Body of pancreas (tissue), 4 donors: ENCODE measurements around the gene SPOCK1.

Experiments used
- POLR2A ChIP-seq, 3 donors: fragments of 450-650 bp; IDR thresholded peaks; one replicate each; pipeline ENCODE4 v1.6.1; 2016; ENCODE audit warnings: antibody characterized with exemption in 3 of 3, mild to moderate bottlenecking in 2 of 3
- TF ChIP-seq, protein P1 (sequence below), 7 experiments: fragments of 450-650 bp in 4 of 7; fragments of 200-600 bp in 3 of 7; sonication (generic) in 3 of 7; IDR thresholded peaks; one replicate each; pipeline ENCODE4 v1.5.1; 2016 to 2019; ENCODE audit warnings: antibody characterized with exemption in 7 of 7

DNA sequence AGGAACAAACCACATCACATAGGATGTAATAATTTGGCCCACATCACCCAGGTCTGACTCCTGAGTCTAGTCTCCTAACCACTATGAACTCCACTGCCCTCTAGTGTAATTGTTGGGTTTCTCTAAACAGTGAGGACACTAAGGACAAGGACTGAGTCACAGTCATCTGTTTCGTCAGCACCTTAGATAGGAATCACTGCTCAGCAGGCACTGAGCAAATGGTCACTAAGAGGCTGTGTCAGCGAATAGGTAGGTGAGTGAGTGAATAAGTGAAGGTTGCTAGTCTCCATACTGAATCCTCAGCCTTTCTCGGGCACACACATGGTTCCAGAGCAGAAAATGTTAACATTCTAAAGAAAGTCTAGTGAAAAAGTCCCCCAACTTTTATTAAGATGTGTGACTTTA lies 278.6 kb downstream of the SPOCK1 start:
- TF ChIP-seq, protein P1, sequence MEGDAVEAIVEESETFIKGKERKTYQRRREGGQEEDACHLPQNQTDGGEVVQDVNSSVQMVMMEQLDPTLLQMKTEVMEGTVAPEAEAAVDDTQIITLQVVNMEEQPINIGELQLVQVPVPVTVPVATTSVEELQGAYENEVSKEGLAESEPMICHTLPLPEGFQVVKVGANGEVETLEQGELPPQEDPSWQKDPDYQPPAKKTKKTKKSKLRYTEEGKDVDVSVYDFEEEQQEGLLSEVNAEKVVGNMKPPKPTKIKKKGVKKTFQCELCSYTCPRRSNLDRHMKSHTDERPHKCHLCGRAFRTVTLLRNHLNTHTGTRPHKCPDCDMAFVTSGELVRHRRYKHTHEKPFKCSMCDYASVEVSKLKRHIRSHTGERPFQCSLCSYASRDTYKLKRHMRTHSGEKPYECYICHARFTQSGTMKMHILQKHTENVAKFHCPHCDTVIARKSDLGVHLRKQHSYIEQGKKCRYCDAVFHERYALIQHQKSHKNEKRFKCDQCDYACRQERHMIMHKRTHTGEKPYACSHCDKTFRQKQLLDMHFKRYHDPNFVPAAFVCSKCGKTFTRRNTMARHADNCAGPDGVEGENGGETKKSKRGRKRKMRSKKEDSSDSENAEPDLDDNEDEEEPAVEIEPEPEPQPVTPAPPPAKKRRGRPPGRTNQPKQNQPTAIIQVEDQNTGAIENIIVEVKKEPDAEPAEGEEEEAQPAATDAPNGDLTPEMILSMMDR (IDR thresholded peaks at IDR 0.05) = peak; percentile 41 to 75 (median 69)
- no peak for TF ChIP-seq POLR2A (IDR thresholded peaks at IDR 0.05)
